Activated naive CD8-positive, alpha-beta T cell treated with anti-CD3 and anti-CD28 coated beads, Interleukin-2, amount 50 U/mL, for 24 hours (primary cell): ENCODE measurements around the gene LAG3.
A peak's percentile ranks its signal among the peaks of the same experiment; 100 is the strongest.

Source experiments
- ATAC-seq: fragments of 150-1000 bp; cut with Tn5 transposase; one replicate; pipeline ENCODE4 v1.10.0; 2021
- DNase-seq: peaks from one replicate; pipeline ENCODE4 v3.0.0; 2021
- H3K27ac Mint-ChIP-seq: one replicate; pipeline ENCODE4 v1.8.0; 2021; ENCODE audit warnings: mild to moderate bottlenecking, mixed read lengths
- H3K27me3 Mint-ChIP-seq: one replicate; pipeline ENCODE4 v1.8.0; 2021; ENCODE audit warnings: mixed read lengths
- H3K36me3 Mint-ChIP-seq: one replicate; pipeline ENCODE4 v1.8.0; 2021; ENCODE audit warnings: low read depth, mixed read lengths
- H3K4me1 Mint-ChIP-seq: one replicate; pipeline ENCODE4 v1.8.0; 2021; ENCODE audit warnings: mixed read lengths
- H3K4me3 Mint-ChIP-seq: one replicate; pipeline ENCODE4 v1.8.0; 2021; ENCODE audit warnings: mild to moderate bottlenecking, moderate library complexity, mixed read lengths
- H3K9me3 Mint-ChIP-seq: one replicate; pipeline ENCODE4 v1.8.0; 2021; ENCODE audit warnings: mixed read lengths

LAG3 gene

DNA sequence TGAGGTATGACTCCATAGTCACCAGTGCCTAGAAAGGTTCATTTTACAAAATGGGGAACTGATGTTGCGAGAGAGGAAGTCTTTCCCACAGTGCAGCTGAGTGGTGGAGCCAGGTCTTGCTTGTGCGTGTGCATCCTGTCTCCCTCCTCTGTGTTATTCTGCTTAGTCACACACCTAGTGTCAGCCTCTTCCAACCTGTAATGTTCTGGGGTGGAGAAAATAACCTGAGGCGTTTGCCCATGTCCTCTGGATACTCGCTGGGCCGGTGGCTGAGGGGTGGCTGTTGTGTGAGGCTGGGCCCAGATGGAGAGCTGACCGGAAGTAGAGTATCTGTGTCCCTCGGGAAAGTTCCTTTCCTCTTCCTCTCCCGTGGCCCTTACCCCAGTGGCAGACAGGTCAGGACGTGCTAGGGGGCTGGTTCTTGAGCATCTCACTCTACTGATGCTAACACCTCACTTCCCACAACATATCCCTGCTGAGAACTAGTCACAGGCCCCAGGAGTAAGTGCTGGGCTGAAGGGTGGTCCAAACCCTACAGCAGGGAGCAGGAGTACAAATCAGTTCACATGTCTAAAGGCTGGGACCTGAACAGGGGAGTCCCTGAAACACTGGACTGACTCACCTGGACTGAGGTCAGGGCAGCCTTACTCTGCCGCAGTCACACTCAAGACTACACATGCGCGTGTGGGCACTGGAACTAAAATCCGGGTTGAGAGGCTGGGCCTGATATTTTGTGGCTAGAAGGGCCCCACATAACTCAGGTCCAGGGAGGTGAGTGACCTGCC, 26.4 kb upstream of the LAG3 start:
- no peak for DNase-seq
- H3K4me1 Mint-ChIP-seq = peaks cover 43% of the 10 kb centered on the region
- H3K9me3 Mint-ChIP-seq = peaks cover 10% of the 10 kb centered on the region
- H3K4me3 Mint-ChIP-seq = no peak overlapping the region
- H3K27ac Mint-ChIP-seq = peak overlapping the region; percentile 67
- H3K27me3 Mint-ChIP-seq = no peaks in the 10 kb centered on the region
- peak; percentile 39 for ATAC-seq
- peaks cover 53% of the 10 kb centered on the region for H3K36me3 Mint-ChIP-seq

DNA sequence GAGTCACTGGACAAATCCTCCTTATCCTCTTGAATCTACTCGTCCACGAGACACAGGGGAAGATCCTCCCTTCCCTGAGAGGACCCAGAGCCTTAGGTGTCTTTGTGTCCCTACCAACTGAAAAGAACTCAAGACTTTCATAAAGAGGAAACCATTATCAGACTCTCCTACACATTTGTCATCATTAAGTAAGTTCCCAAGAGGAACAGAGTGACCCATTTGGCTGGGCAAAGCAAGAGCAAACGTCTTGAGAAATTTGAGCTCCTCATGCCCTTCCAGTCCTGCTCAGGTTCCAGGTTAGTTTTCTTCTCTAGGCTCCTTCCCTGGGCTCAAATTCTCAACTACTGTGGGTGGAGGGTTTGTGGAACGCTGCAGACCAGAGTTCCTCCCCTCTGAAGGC, 25.1 kb upstream of the LAG3 start:
- H3K4me3 Mint-ChIP-seq = no peak overlapping the region

DNA sequence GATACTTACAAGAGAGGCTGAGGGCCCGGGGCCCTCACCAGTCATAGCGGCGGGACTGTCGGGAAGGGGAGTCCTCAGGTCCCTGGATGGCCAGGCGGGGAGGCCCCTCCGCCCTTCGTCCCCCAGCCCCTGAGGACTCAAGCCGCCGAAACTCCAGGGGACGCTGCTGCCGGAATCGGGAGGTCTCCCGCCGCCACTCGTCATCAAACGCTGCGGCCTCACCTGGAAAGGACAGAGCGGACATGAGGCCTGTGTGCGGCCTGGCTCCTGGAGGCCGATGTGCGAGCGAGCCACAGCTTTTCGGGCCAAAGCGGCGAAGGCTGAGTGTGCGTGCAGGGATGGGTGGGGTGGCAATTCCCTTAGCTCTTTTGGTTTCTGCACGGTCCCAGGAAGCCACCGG, 23.6 kb upstream of the LAG3 start:
- Mint-ChIP-seq H3K27me3 (no peaks in the 10 kb centered on the region), H3K36me3 (peaks cover 55% of the 10 kb centered on the region), H3K4me1 (peaks cover 44% of the 10 kb centered on the region), H3K4me3 (no peak overlapping the region), H3K9me3 (peaks cover 4% of the 10 kb centered on the region), H3K27ac (no peak overlapping the region)
- ATAC-seq (no peak), DNase-seq (no peak)

More for the DNA sequence above, 25.1 kb upstream of the LAG3 start:
- no peak for DNase-seq
- Mint-ChIP-seq H3K36me3 (peaks cover 61% of the 10 kb centered on the region), H3K4me1 (peaks cover 51% of the 10 kb centered on the region), H3K9me3 (peaks cover 10% of the 10 kb centered on the region), H3K27ac (peak overlapping the region; percentile 13), H3K27me3 (no peaks in the 10 kb centered on the region)
- no peak for ATAC-seq

DNA sequence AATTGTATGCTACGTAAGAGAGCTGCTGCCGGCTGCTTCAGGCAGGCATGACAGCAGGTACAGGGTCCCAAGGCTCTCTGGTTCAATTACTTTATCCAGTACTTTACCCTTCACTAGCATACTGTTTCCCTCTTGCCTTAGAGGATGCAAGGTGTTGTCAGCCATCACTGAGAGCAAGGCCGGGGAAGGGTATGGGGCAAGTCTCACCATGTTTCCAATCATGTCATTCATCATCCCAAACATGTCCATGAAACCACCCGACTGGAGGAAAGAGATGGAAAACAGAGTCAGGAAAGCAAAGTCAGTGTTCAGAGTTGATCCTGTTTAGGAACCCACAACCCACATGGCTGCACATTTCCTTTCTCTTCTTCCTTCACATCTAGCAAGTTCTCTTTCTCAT, 21.8 kb upstream of the LAG3 start:
- Mint-ChIP-seq H3K27me3 (no peaks in the 10 kb centered on the region), H3K4me3 (no peak overlapping the region), H3K4me1 (peaks cover 41% of the 10 kb centered on the region), H3K9me3 (no peaks in the 10 kb centered on the region), H3K36me3 (peaks cover 47% of the 10 kb centered on the region), H3K27ac (peak overlapping the region; percentile 33)
- DNase-seq (no peak), ATAC-seq (no peak)

DNA sequence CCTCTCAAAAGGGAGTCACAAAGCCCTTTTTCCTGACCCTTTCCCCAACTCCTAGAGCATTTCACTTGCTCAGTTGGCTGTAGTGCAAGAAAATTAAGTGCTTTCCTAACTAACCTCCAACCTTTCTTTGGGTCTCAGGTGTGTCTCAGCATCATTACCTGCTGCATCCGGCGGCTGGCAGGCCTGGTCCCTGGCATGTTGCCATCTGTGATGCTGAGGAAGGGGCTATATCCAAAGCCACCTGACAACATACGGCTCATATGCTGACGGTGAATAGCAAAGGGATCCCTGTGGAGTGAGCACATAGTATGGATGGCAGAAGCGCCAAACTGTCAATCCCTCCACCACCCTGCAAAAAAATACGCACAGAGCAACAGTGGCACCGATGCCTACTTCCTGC, 20.6 kb upstream of the LAG3 start:
- H3K27me3 Mint-ChIP-seq = no peaks in the 10 kb centered on the region
- no peaks in the 10 kb centered on the region for H3K9me3 Mint-ChIP-seq
- peaks cover 38% of the 10 kb centered on the region for H3K36me3 Mint-ChIP-seq
- H3K4me3 Mint-ChIP-seq = peak overlapping the region; percentile 90
- H3K4me1 Mint-ChIP-seq = peaks cover 32% of the 10 kb centered on the region
- no peak for ATAC-seq
- peak overlapping the region; percentile 74 for H3K27ac Mint-ChIP-seq
- no peak for DNase-seq

DNA sequence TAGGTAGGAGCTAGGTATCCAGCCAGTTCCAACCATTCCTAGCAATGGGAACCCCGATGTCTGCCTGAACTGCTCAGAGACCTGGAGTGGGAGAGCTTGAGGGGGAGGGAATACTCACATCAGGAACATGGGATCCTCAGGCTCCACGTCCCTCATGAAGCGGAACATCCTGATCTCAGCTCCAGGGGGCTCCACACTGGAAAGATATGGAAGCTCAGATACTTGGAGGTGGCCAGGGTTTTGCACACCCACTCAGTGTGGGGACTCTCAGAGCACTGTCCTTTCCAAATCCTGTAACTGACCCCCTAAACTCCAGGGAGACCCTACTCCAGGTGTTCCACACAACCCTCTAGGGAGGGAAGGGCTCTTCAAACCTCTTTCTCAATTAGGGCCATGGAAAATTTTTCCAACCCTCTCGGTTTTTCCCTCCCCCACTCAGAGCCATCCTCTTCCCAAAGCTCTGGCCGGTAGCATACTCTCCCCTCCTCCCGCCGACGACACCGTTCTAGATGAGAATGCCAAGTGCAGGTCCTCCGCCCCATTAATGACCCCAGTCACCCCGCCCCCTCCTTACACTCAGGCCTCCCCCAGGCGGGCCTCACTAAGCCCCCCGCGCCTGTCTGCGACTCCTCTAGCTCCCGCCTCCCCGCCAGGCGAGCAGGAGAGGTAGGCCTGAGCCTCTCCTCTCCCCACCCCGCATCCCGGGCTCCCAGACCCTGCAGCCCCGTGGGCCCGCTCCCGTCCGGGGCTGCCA, 20.0 kb upstream of the LAG3 start:
- Mint-ChIP-seq H3K4me3 (peak overlapping the region; percentile 90), H3K36me3 (peaks cover 33% of the 10 kb centered on the region), H3K9me3 (no peaks in the 10 kb centered on the region), H3K27me3 (peaks cover 4% of the 10 kb centered on the region), H3K4me1 (peaks cover 32% of the 10 kb centered on the region), H3K27ac (peak overlapping the region; percentile 98)
- DNase-seq (peak; percentile 36), ATAC-seq (no peak)

DNA sequence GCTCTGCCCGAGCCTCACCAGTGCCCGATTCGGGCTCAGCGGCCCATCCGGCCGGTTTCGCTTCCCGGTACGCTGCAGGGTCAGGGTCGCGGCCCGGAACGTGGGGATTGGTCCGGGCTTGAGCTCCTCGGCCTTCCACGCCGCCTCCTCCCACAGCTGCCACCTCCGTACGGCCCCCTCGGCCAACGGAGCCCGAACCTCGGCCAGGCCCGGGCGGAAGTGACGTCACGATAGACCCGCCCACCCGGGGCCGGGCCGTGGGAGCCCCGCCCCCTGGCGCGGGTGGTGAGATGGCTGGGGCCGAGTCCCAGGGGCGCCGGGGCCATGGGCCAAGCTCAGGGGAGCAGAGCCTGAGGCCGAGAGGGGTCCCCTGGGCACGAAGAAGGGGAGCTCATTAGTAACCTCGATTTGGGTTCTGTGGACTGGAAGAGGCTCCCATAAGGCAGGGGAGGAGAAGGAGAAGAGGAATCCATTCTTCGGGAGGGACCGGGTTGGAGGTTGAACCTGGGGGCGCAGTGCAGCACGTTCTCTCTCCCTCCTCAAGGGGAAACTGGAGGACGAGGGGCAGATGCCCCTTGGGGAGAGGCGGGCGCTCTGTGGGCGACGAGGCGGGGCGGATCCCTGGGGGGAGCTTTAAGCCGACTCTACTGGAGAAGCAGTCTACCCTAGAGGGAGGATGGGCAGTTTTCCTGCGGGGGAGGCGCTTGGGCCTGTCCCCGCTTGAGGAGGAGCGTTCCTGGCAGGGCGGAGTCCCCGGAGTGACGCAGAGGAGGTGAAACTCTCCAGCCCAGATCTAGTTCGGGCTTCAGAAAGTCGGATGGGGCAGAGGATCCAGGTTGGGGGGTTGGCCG, 19.2 kb upstream of the LAG3 start, which contains the start of gene MLF2:
Gene MLF2 (minus strand): TSS at position 221 of the 851 bp plus-strand sequence. CDS start 807 bp downstream, outside the sequence.
- H3K27ac Mint-ChIP-seq = peak within 1 kb of the TSS; percentile 98
- H3K4me3 Mint-ChIP-seq = peak within 1 kb of the TSS; percentile 90
- peaks cover 25% of the 10 kb centered on the region for H3K36me3 Mint-ChIP-seq
- H3K9me3 Mint-ChIP-seq = no peaks in the 10 kb centered on the region
- ATAC-seq (peak; percentile 95), DNase-seq (peak; percentile 98)
- H3K27me3 Mint-ChIP-seq = peaks cover 5% of the 10 kb centered on the region
- H3K4me1 Mint-ChIP-seq = peaks cover 32% of the 10 kb centered on the region

DNA sequence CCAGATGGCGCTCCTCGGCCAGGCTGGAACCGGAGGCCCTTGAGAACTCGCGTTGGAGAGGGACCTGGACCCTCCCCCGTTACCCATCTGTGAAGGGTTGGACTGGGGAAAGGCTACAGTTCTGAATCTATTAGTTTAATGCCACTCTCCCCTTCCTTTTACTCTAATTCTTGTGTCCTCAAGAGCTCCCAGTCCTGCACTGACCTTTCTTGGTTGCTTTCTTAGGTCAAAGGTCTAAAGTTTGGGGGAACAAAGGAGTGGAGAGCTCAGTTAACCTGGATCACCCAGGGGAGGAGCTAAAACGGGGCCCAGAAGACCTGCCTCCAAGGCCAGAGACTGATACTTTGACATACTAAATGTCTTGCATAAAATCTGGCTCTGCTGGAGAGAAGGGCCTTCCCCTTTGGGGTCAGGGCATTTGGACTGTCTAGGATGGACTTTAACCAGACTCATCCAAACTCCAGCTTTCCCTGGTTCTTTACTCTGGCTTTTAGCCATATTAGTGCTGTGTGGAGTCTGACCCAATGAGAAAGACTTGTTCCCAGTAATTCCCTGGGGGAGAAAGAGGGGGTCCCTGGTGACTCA, 18.5 kb upstream of the LAG3 start:
- Mint-ChIP-seq H3K36me3 (peaks cover 21% of the 10 kb centered on the region), H3K4me3 (peak overlapping the region; percentile 90), H3K4me1 (peaks cover 35% of the 10 kb centered on the region), H3K27ac (peak overlapping the region; percentile 98), H3K9me3 (no peaks in the 10 kb centered on the region), H3K27me3 (peaks cover 7% of the 10 kb centered on the region)
- ATAC-seq = no peak
- no peak for DNase-seq

DNA sequence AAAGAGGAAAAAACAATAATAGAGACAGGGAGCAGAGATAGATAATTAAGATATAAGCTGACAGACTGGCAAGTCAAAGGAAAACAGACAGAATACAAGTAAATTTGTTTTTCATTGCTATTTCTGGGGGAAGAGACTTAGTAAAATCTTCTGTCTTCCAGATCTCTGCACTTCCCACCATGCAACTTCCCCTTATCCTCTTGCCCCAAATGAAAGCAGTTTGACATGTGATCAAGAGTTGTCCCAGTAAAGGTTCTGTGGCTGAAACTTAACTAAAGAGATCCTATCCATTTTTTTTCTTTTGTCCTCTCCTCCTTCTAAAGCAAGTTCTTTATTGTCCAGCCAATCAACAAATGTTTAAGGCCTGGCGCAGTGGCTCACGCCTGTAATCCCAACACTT, 17.9 kb upstream of the LAG3 start:
- Mint-ChIP-seq H3K4me1 (peaks cover 35% of the 10 kb centered on the region), H3K9me3 (no peaks in the 10 kb centered on the region), H3K27me3 (peaks cover 7% of the 10 kb centered on the region), H3K36me3 (peaks cover 18% of the 10 kb centered on the region), H3K27ac (no peak overlapping the region), H3K4me3 (no peak overlapping the region)
- DNase-seq = no peak
- no peak for ATAC-seq

DNA sequence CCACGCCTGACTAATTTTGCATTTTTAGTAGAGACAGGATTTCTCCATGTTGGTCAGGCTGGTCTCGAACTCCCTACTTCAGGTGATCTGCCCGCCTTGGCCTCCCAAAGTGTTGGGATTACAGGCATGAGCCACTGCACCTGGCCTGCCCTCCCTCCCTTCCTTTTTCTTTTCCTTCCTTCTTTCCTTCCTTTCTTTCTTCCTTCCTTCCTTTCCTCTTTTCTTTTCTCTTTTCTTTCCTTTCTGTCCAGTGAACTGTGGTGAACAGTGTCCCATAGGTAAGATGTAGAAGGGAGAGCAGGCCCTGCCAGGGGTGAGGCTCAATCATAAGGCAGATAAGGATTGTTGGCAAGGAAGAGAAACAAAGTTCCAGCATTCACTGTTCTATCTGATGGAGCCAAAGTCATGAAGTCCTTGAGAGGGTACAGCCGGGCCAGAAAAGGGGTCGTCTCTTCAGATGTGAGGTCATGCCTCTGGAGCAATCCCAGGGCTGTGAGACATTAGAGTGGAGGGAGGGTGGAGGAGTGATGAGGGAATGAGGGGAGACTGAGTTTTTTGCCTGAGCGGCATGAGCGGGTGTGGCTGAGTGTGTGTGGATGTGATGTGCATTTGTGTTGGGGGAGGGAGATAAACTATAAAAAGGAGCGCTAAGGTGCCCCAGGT, 15.2 kb upstream of the LAG3 start:
- H3K27ac Mint-ChIP-seq = no peak overlapping the region
- no peaks in the 10 kb centered on the region for H3K9me3 Mint-ChIP-seq
- ATAC-seq = no peak
- no peak overlapping the region for H3K4me3 Mint-ChIP-seq
- DNase-seq = no peak
- peaks cover 21% of the 10 kb centered on the region for H3K4me1 Mint-ChIP-seq
- H3K36me3 Mint-ChIP-seq = peaks cover 2% of the 10 kb centered on the region
- peaks cover 14% of the 10 kb centered on the region for H3K27me3 Mint-ChIP-seq

DNA sequence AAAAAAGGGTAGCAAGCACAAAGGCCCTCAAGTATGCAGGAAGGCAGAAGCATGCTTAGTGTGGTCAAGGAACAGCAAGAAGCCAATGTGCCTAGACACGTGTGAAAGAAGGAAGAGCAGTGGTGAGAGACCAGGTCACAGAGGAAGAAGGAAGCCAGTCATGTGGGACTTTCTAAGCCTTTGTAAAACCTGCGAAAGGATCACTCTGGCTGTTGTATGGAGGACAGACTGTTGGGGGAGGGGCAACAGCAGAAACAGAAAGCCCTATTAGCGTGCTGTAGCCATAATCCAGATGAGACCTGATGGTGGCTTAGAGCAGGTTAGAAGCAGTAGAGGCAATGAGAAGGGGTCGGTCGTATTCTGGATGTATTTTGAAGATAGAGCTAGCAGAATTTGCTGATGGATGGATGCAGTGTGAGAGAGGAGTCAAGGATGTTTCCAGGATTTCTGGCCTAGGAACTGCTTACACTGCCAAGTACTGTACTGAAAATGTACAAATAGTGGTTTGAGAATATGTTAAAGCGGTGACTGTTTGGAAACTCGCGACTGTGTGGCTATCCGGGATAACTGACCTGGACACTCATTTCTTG, 13.7 kb upstream of the LAG3 start:
- H3K27ac Mint-ChIP-seq = no peak overlapping the region

DNA sequence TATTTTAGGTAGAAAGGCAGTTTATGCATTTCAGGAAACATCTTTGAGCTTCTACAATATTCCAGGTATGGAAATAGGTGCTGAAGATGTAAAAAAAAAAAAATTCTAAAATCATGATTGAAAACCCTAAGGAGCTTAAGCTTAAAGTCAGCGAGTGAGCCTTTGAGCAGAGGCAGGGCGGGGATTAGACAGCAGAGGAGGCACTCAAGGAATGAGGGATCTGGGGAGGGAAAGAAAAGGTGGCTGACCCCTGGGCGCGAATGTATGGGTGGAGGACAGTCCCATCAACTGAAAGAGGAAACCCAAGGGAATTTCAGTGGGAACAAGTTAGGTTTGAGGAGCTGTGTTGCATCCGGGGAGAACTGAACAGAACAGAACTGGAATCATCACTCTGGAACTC, 12.6 kb upstream of the LAG3 start:
- Mint-ChIP-seq H3K27ac (no peak overlapping the region), H3K4me1 (peaks cover 11% of the 10 kb centered on the region), H3K36me3 (no peaks in the 10 kb centered on the region), H3K9me3 (no peaks in the 10 kb centered on the region), H3K4me3 (no peak overlapping the region), H3K27me3 (peaks cover 31% of the 10 kb centered on the region)
- DNase-seq = no peak
- ATAC-seq = no peak

More for the DNA sequence above, 13.7 kb upstream of the LAG3 start:
- Mint-ChIP-seq H3K4me1 (peaks cover 14% of the 10 kb centered on the region), H3K4me3 (no peak overlapping the region), H3K36me3 (no peaks in the 10 kb centered on the region), H3K9me3 (no peaks in the 10 kb centered on the region), H3K27me3 (peaks cover 23% of the 10 kb centered on the region)
- ATAC-seq = no peak
- DNase-seq = no peak

DNA sequence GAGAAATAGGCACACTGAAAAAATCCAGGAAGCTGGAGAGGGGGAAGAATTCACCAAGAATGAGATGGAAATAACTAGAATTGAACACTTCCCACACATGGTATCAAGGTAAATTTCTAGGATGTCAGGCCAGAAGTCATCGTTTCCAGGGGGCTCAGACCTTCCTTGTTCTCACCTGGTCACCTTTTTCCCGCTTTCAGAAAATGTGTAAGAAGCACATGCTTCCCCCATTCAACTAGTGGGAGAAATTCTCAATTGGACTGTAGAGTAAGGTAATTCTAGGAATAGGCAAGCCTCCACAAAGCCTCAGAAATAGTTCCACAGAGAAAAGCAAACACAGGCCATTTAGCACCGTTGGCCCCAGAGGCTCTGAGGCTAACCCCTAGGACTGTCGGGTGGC, 8.9 kb upstream of the LAG3 start:
- Mint-ChIP-seq H3K4me3 (no peak overlapping the region), H3K36me3 (no peaks in the 10 kb centered on the region), H3K27ac (no peak overlapping the region), H3K4me1 (peaks cover 34% of the 10 kb centered on the region), H3K9me3 (no peaks in the 10 kb centered on the region), H3K27me3 (peaks cover 48% of the 10 kb centered on the region)
- DNase-seq (no peak), ATAC-seq (no peak)
